Kidney epithelial cell (primary cell): ENCODE measurements around the gene NDUFAF2. TPM values are rescaled to one million over a fixed set of nuclear protein-coding genes. Genes with fewer than 3 reads are reported as not detected.

Source experiments
- total RNA-seq: library from RNA; depleted of rRNA; stranded (reverse); fragments of >200 nt; gene quantifications from 2 replicates; pipeline ENCODE4 v1.2.3, GENCODE V29; 2015

The NDUFAF2 gene
- total RNA-seq, 1 donor from 2014 or later, result 49.0 TPM

Other genes with a start within 250 kb of the NDUFAF2 start
- gene DEPDC1B, start 245.0 kb upstream of the NDUFAF2 start, total RNA-seq, result 10.6 TPM in 2 replicates
- 31.6 and 35.3 TPM in 2 replicates for gene ELOVL7, start 100.9 kb upstream of the NDUFAF2 start, total RNA-seq
- 29.2 and 30.4 TPM in 2 replicates for gene ERCC8, start 135 bp upstream of the NDUFAF2 start, total RNA-seq
- 69.9 and 76.9 TPM in 2 replicates for gene SMIM15, start 217.3 kb downstream of the NDUFAF2 start, total RNA-seq